Skin epidermis (tissue), 12 donors: ENCODE data around the gene PTPRJ.
A peak's percentile ranks its signal among the peaks of the same experiment; 100 is the strongest.

Experiments used
- H3K27ac ChIP-seq, 21 experiments: fragments of 200-600 bp; sonication (generic) in 11 of 21; one replicate each; pipeline ENCODE4 v1.5.0; 2020; ENCODE audit warnings: mild to moderate bottlenecking in 3 of 21, inconsistent platforms in 2 of 21, moderate library complexity in 2 of 21
- H3K4me3 ChIP-seq, 7 experiments: fragments of 200-600 bp; sonication (generic) in 2 of 7; one replicate each; pipeline ENCODE4 v1.5.0; 2020; ENCODE audit warnings: inconsistent platforms in 2 of 7, mild to moderate bottlenecking in 2 of 7, moderate library complexity in 1 of 7

PTPRJ gene

DNA sequence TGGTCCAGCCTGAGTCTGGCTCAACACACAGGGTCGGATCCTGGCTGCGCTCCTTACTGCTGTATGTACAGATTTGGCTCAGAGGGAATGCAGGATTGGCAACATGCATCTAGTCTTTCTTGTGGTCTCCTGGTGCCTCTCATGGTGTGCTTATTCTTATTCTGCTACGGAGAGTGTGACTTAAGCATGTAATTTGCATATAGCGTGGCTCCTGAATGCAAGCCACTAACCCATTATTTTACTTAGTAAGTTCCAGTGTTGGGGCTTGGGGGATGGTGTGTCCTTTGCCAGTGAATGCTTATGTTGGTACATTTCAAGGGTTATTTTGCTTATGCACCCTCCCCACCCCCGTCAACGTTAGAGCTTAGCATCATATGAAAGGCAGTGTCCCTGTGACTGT is 51.2 kb downstream of the PTPRJ start:
- Histone ChIP-seq H3K27ac (peak overlapping the region in 12 of 21 experiments; percentile 9 to 81 (median 42)), H3K4me3 (no peak overlapping the region)

DNA sequence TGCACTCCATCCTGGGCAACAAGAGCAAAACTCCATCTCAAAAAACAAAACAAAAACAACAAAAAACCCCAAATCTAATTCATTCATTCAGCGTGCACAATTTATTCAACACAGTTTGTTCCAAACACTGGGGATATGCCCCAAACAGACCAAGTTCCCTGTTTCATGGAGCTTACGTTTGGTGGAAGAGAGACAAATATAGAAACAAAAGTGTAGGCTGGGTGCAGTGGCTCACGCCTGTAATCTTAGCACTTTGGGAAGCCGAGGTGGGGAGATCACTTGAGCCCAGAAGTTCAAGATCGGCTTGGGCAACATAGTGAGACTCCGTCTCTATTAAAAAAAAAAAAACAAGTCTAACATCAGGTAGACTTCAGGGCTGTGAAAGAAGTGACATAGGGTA is 52.4 kb downstream of the PTPRJ start:
- H3K27ac ChIP-seq, result peak overlapping the region in 13 of 21 experiments; percentile 5 to 81 (median 48)

DNA sequence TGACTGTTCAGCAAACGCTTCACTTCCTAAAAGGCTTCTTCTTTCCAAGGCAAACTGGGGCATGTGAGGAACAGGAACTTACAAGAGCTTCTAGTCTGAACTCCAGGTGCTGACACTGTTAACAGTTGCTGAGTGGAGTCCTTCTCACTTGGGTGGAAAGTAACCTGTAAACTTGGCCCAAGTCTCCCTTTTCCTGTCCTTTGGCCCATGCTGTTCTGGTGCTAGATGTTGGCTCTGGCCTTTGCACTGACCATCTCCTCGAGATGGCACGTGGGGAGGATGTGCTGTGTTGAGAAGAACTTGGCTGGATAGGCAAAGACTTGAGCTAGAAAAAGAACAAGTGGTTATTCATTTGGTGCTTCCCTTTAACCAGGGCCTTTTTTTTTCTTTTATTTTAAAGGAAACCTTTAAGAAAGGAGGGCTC is 53.6 kb downstream of the PTPRJ start:
- Histone ChIP-seq H3K27ac (peak overlapping the region in 7 of 21 experiments; percentile 12 to 79 (median 26)), H3K4me3 (no peak overlapping the region)

More for the DNA sequence above, 52.4 kb downstream of the PTPRJ start:
- no peak overlapping the region for H3K4me3 ChIP-seq

DNA sequence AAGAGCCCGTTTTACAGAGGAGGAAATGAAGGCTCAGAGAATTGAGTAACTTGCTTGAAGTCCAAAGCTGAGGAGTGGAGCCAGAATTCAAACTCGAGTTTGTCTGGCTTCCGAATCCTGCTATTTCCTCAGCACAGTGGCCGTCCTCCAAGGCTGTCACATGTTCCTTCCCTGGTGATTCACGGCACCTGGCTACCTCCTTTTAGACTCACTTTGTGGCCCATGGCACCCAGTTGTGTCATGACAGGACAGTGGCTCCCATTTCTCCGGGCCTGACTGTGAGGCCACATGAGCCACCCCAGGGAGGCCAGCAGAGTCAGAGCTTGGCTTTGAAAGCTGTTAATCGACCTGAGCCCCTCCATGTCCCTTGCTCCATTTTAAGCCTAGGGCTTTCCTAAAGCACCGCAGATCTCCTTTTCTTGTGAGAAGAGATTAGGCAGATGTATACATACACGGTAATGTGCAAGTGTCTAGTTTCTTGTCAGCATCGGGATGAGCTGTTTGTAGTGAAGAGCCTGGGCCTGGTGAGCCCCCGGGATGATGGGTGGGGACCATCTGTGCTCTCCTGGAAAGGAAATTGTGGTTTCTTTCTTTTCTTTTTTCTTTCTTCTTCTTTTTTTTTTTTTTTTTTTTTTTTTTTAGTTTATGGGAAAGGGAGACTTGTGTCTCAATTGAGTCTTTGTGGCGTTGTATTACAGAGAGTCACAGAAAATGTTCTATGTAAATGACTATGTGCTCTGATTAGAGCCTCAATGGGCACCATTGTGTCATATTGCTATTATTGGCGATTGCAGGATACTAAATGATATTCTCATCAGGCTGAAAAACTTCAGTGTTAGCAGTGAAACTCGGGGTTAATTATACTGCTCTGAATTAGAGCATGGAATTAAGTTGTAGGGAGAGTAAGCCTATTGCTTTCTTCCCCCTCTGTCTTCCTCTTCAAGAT is 54.8 kb downstream of the PTPRJ start:
- Histone ChIP-seq H3K4me3 (no peak overlapping the region), H3K27ac (peak overlapping the region in 11 of 21 experiments; percentile 5 to 79 (median 26))

DNA sequence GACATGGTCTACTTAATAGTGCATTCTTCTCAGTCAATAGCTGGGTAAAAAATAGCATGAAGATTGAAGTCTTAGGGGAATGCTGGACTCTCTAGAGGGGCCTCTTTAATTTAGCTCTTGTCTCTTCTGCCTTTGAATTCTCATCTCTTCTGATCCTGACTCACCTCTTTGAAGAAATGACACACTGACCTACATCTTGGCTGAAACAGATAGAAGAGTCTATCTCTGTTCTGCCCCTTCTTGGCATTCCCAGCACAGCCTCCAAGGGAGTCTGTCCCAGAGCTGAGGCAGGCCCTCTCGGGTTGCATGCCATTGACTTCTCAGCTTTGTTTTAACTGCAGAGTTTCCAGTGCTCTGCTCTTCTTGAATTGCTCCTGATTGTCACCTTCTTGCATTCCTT is 55.7 kb downstream of the PTPRJ start:
- Histone ChIP-seq H3K27ac (peak overlapping the region in 3 of 21 experiments; percentile 21 to 24 (median 23)), H3K4me3 (no peak overlapping the region)

DNA sequence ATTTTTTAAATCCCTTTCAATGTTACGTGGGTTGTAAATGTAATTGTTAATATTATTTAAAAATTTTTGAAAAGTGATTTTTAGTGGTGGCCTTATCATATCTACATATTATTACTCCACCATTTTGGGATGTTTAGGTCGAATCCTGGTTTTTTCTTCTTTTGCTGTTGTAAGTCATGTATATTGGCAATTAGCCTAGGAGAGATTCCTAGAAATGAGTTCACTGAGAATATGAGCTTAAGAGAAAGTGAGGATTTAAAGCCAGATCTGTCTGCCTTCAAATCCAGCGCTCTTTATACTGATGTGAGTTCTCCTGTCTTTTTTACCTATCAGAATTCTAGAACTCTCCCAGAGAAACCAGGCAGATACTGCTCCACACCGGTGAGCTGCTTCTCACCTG is 56.1 kb downstream of the PTPRJ start:
- H3K27ac ChIP-seq, result peak overlapping the region in 2 of 21 experiments; percentile 23 to 60

DNA sequence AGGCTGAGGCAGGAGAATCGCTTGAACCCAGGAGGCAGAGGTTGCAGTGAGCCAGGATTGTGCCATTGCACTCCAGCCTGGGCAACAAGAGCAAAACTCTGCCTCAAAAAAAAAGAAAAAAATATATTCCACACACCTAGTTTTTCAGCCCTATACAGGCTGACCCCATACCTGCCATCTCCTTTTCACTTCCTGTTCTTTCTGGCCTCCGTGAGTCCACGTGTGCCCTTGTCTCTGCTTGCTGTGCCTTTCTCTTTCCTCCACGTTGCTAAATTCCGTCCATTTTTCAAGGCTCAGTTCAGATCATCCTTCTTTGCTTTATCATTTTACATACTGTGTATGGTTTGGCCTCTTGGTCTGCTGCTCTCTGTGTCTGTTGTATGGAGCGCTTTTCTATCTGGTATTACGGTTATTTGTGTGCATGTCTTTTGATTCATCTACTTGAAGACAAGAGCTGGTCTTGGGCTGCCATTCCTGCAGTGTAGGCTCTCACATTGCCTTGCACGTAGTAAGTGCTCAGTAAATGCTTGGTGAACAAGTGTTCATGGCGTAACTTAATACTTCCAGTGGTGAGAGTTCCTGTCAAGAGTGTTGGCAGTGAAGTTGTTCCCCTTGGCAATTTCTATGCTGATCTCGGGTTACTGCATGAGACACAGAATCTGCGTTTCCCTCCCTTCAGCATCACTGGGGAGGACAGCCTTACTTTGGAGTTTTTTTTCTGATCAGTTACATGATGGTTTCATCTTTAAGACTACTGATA is 57.5 kb downstream of the PTPRJ start:
- H3K27ac ChIP-seq, result peak overlapping the region in 1 of 21 experiments; percentile 42

More for the DNA sequence above, 56.1 kb downstream of the PTPRJ start:
- no peak overlapping the region for H3K4me3 ChIP-seq

DNA sequence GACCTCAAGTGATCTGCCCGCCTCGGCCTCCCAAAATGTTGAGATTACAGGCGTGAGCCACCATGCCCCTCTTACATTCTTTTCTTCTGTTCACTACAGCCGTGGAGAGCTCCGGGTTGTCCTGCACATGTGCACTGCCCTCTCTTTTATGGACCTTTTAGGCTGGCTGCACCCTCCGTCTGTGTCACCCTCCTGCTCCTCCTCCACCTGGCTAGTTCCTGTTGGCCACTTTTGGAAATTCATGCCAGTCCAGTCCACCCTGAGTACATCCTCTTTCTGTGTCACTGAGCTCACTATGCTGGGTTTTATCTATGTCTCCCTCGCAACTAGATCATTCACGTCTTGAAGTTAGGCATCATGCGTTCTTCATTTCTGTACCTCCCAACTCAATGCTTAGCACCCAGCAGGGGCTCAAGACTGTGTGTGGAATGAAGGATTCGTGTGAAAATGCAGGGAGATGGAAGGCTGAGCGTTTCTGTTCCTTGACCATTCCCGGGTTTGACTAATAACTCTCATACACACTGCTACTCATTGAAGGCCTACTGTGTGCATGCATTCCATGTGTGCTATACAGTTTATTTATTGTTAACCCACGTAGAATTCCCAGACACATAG is 60.6 kb downstream of the PTPRJ start:
- H3K4me3 ChIP-seq, result no peak overlapping the region
- H3K27ac ChIP-seq, result no peak overlapping the region

More for the DNA sequence above, 57.5 kb downstream of the PTPRJ start:
- no peak overlapping the region for H3K4me3 ChIP-seq

DNA sequence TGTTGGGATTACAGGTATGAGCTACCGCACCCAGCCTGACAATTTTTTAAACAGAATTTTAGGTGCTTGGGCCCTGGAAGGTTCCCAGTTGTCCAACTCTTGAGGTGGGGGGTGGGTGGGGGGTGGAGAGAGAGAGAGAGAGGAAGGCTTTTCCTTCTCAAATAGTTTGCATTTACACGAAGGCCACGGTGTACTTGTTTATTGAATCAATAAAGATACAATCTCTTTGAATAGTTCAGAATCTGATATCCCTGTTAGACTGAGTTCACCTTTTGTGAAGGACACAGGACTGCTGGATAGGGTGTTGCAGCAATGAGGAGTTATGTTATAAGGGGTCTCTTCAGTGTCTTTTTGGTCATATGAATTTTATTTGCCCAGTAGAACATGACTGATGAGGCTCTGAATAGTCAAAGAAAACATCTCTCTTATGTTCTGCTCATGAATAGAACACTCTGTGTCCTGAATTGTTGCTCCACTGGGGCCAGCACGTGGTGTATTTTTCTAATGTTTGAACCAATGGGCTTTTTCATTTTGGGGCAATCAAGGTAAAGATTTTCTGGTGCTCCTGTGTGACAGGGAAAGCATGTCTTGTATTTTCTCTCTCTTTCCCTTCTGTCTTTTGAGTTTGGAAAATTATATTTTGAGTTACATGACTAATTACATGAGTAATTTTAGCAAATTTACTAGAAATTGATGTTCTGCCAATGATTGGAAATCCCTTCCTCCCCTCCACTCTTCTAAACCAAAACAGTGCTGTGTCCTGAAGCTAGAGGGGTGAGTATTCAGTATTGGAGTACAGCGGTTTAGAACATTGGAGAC is 61.7 kb downstream of the PTPRJ start:
- Histone ChIP-seq H3K27ac (peak overlapping the region in 2 of 21 experiments; percentile 3 to 57), H3K4me3 (no peak overlapping the region)

DNA sequence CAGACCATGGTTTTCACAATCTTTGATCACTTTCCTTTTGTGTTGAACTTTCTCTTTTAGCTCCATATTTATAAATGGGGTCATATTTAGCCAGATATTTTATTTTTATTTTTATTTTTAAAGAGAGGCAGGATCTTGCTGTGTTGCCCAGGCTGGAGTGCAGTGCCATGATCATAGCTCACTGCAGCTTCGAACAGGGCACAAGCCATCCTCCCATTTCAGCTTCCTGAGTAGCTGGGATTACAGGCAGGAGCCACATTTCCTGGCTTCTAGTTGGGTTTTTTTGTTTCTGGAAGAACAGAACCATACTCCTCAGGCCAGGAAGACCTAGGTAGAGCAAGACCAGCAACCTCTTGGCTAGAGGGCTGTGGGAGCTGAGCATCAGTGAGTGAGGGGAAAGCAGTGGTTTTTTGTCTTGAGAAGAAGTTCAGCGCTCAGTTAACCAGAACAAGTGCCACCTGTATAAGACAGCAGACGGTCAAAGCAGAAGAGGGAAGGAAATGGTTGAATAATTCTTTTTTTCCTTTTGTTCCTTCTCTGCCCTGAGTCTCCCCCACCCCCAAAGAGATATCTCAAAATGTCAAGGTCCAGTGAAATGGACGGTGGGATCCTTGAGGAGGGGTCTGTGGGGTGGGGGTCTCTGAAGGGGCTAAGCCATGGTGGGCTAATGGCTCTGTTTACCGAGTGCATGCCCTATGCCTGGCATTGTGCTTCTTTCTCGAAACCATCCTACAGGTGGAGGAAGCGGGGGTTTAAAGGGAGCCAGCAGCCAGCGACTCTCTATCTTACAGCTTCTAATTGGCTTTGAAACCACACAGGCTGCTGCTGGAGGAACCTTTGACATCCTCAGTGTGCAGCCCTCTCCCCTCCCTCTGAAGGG is 63.0 kb downstream of the PTPRJ start:
- H3K27ac ChIP-seq, result peak overlapping the region in 8 of 21 experiments; percentile 24 to 66 (median 41)
- no peak overlapping the region for H3K4me3 ChIP-seq

DNA sequence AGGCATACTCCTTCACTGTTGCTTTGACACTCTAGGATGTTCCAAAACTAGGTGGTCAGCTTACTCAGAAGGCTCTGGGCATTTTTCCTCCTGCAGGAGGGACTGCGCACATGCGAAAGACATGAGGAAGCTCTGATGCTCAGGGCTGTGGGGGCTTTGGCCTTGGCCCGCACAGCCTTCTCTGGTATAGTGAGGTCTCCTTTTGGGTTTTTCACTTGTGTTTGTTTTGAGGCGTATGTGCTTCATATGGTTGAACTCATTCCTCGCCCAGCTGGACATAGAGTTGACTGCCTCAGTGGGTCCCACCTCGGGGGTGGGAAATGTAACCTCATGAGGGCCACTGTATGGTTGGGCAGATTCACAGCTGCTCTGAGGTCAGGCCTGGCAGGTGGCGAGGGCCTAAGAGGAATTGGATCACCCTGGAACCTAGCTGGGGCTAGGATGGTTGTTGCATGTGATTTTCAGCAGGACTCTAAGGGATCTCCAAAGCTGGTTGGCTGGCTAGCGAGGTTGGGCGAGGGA is 63.7 kb downstream of the PTPRJ start:
- Histone ChIP-seq H3K27ac (peak overlapping the region in 7 of 21 experiments; percentile 18 to 66 (median 43)), H3K4me3 (no peak overlapping the region)

DNA sequence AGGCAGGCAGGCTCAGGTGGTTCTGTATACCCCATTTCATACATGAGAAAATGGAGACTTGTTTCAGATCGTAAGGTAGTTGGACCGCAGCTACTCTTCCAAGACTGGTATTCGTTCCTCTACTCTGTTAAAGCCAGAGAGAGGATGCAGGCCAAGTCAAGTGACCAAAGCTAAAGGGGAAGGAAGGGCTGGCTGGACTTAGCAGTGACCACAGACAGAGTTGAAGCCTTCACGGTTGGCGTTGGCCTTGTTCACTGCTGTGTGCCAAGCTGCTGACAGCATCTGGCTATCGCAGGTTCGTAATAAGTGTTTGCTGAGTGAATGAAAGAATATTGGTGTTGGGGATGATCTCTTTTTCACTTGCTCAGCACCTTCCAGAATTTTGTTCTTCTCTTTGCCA is 64.2 kb downstream of the PTPRJ start:
- peak overlapping the region in 6 of 21 experiments; percentile 15 to 57 (median 41) for H3K27ac ChIP-seq
- no peak overlapping the region for H3K4me3 ChIP-seq

DNA sequence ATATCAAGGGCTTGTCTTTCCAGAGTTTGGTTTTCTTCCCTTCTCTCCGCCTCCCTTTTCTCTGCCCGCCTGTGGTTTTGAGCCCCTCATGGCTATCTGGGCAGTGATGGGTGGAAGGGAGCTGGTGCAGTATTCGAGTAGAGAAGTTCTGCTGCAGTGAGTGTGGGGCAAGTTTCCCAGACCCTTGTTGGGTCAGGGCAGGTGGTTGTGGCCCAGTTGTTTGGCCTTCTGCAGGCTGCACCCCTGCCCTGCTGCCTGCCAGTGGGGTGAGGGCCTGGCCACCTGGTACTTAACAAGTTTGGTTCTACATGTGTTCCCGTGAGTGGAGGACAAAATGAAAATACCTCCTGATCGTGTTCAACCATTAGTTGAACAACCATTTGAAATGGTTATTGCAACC is 65.2 kb downstream of the PTPRJ start:
- peak overlapping the region in 5 of 21 experiments; percentile 5 to 57 (median 17) for H3K27ac ChIP-seq
- H3K4me3 ChIP-seq, result no peak overlapping the region

DNA sequence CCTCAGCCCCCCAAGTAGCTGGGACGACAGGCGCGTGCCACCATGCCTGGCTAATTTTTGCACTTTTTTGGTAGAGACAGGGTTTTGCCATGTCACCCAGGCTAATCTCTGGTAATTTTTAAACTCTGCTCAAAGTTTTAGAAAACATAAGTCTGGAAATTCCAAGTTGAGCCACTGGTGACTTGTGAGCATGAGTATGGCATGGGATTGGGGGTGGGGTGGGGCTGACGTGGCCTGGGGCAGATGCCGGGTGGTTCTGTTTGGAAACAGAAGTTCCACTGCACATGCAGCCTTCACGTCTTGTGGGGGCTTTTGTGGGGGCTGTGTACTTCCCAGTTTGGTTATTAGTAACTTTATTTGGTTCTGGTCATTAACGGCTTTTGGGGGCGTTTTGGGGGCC is 67.3 kb downstream of the PTPRJ start:
- peak overlapping the region in 4 of 21 experiments; percentile 16 to 65 (median 38) for H3K27ac ChIP-seq
- H3K4me3 ChIP-seq, result no peak overlapping the region

DNA sequence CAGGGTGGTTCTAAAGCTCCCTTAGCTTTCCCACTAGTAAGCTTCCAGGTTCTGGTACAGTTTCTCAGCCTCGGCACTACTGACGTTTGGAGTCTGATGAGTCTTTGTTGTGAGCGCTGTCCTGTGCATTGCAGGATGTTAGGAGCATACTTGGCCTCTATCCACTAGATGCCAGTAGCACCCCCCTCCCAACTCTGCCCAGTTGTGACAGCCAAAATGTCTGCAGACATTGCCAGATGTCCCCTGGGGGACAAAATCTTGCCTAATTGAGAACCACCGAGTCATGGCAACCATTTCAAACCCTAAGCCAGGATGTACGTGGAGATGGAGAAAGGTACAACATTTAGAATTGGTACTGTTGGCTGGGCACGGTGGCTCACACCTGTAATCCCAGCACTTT is 68.7 kb downstream of the PTPRJ start:
- no peak overlapping the region for H3K4me3 ChIP-seq
- peak overlapping the region in 3 of 21 experiments; percentile 16 to 65 (median 31) for H3K27ac ChIP-seq

DNA sequence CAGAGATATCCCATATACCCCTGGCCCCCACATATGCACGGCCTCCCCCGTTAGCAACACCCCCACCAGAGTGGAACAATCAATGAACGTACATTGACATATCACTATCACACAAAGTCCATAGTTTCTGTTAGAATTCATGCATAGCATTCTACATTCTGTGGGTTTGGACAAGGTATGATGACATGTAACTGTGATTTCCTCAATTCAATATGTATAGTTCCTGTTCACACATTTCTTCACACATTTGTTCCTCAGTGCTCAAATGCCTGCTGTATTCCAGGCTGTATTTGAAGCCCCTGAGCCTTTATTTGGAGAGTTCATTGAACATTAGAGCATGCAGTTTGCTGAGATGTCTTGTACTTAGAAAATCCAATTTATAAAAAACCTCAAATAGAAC is 69.9 kb downstream of the PTPRJ start:
- peak overlapping the region in 6 of 21 experiments; percentile 5 to 58 (median 32) for H3K27ac ChIP-seq
- H3K4me3 ChIP-seq, result no peak overlapping the region

DNA sequence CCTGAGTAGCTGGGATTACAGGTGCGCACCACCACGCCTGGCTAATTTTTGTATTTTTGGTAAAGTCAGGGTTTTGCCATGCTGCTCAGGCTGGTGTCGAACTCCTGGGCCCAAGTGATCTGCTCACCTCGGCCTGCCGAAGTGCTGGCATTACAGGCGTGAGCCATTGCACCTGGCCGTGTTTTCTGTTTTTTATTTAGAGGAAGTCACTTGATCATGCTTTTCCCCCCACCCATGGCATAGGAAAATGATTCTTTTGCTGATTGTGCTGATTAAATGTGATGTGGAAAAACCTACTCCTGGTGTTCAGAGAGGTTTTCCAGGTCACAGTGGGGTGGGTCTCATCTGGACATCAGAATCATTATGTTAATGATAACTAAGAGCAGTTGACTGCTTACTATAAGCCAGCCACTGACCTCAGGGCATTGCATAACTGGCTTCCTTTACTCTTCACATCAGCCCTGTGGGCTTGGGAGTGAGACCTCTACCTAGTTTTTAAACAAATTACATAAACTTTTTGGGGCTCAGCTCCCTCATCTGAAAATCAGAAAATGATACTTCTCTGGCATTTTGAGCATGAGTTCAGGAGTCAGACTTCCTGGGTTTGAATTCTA is 71.0 kb downstream of the PTPRJ start:
- Histone ChIP-seq H3K4me3 (no peak overlapping the region), H3K27ac (peak overlapping the region in 2 of 21 experiments; percentile 25 to 35)
